Uterus (tissue), 4 donors: ENCODE measurements around the gene CLCF1. TPM values are rescaled to one million over a fixed set of nuclear protein-coding genes. Genes with fewer than 3 reads are reported as not detected.

Source experiments
- DNase-seq, 2 donors: peaks; one replicate each; pipeline ENCODE4 v3.0.0-alpha.2; 2019 to 2020
- H3K27ac ChIP-seq, 2 donors: fragments of 200-600 bp; sonication (generic); 1 replicate in 1 of 2; 2 replicates in 1 of 2; pipeline ENCODE4 v1.5.1; 2016 to 2018
- H3K27me3 ChIP-seq, 2 donors: fragments of 200-600 bp; sonication (generic); one replicate each; pipeline ENCODE4 v1.5.1; 2018 to 2019; ENCODE audit warnings: control low read depth in 1 of 2
- H3K36me3 ChIP-seq, 2 donors: fragments of 200-600 bp; sonication (generic); one replicate each; pipeline ENCODE4 v1.5.1; 2019; ENCODE audit warnings: control low read depth in 1 of 2
- H3K4me1 ChIP-seq, 2 donors: fragments of 200-600 bp; sonication (generic); one replicate each; pipeline ENCODE4 v1.5.1; 2018 to 2019; ENCODE audit warnings: control low read depth in 1 of 2
- H3K4me3 ChIP-seq, 2 donors: fragments of 200-600 bp; sonication (generic); 1 replicate in 1 of 2; 2 replicates in 1 of 2; pipeline ENCODE4 v1.5.1; 2018 to 2019; ENCODE audit warnings: mild to moderate bottlenecking in 1 of 2
- H3K9me3 ChIP-seq, 2 donors: fragments of 200-600 bp; sonication (generic); one replicate each; pipeline ENCODE4 v1.5.1; 2019; ENCODE audit warnings: control low read depth in 1 of 2
- CTCF ChIP-seq, 4 experiments: fragments of 200-600 bp in 2 of 4; fragments of 450-650 bp in 2 of 4; sonication (generic) in 2 of 4; IDR thresholded peaks; one replicate each; pipeline ENCODE4 v1.5.1; 2016 to 2019; ENCODE audit warnings: antibody characterized with exemption in 4 of 4, mild to moderate bottlenecking in 2 of 4, moderate library complexity in 1 of 4
- POLR2A ChIP-seq, 2 donors: fragments of 450-650 bp; IDR thresholded peaks; one replicate each; pipeline ENCODE4 v1.6.1; 2016; ENCODE audit warnings: antibody characterized with exemption in 2 of 2, mild to moderate bottlenecking in 1 of 2, moderate library complexity in 1 of 2
- intact Hi-C: fragments of 100-400 bp; cut with DNase I; formaldehyde crosslinking; loops from one replicate; pipeline ENCODE4 v1.15.1; 2023; ENCODE audit warnings: low total_unique reads
- total RNA-seq, 4 donors: library from RNA; depleted of rRNA in 3 of 4; stranded (reverse); fragments of >200 nt in 3 of 4; gene quantifications; one replicate each; pipeline versions ENCODE4 v1.1.0 to v1.2.4, GENCODE V29; 2014 to 2023
- donor health status: DM: yes; HTN: yes; CAD: no.

Gene CLCF1
- total RNA-seq, 4 donors from 2014 or later, result 0.77 to 19.3 (median 7.4) TPM

GRCh38 chr11:67397986-67398660, 24.7 kb upstream of the CLCF1 start:
- Histone ChIP-seq H3K27me3 (no peaks in the 10 kb centered on the region), H3K4me1 (peaks cover 0 to 7% of the 10 kb centered on the region in 2 donors)
- intact Hi-C loops, result loop anchor here (5.0 kb wide), 1 partner anchor 109 kb away; the partner anchor contains the start of genes CDK2AP2 and PITPNM1

GRCh38 chr11:67397536-67397935, 24.1 kb upstream of the CLCF1 start:
- Histone ChIP-seq H3K27ac (peak overlapping the region in 1 of 2 donors; percentile 4), H3K4me3 (no peak overlapping the region), H3K27me3 (no peaks in the 10 kb centered on the region), H3K36me3 (no peaks in the 10 kb centered on the region), H3K9me3 (no peaks in the 10 kb centered on the region), H3K4me1 (peaks cover 0 to 7% of the 10 kb centered on the region in 2 donors)
- no peak for TF ChIP-seq POLR2A (IDR thresholded peaks at IDR 0.05)
- TF ChIP-seq CTCF (IDR thresholded peaks at IDR 0.05), result no peak
- intact Hi-C loops, result loop anchor here (5.0 kb wide), 1 partner anchor 110 kb away; the partner anchor contains the start of genes CDK2AP2 and PITPNM1
- no peak for DNase-seq

More at GRCh38 chr11:67397986-67398660, 24.7 kb upstream of the CLCF1 start:
- no peak overlapping the region for H3K27ac ChIP-seq
- H3K9me3 ChIP-seq, result no peaks in the 10 kb centered on the region
- no peak for DNase-seq
- no peak overlapping the region for H3K4me3 ChIP-seq
- TF ChIP-seq POLR2A (IDR thresholded peaks at IDR 0.05) (no peak), CTCF (IDR thresholded peaks at IDR 0.05) (no peak)
- H3K36me3 ChIP-seq, result no peaks in the 10 kb centered on the region

- DNase-seq, result no peak
- Histone ChIP-seq H3K4me1 (peaks cover 0 to 7% of the 10 kb centered on the region in 2 donors), H3K36me3 (no peaks in the 10 kb centered on the region), H3K27ac (peak overlapping the region in 1 of 2 donors; percentile 4), H3K27me3 (no peaks in the 10 kb centered on the region), H3K9me3 (no peaks in the 10 kb centered on the region), H3K4me3 (no peak overlapping the region)
- no peak for TF ChIP-seq CTCF (IDR thresholded peaks at IDR 0.05)
- no peak for TF ChIP-seq POLR2A (IDR thresholded peaks at IDR 0.05)
- intact Hi-C loops, result loop anchor here (5.0 kb wide), 1 partner anchor 111 kb away; the partner anchor contains the start of genes CDK2AP2 and PITPNM1
These were observed 23.4 kb upstream of the CLCF1 start for GRCh38 chr11:67396587-67397389.

GRCh38 chr11:67396259-67396581, 22.8 kb upstream of the CLCF1 start:
- DNase-seq, result no peak
- no peaks in the 10 kb centered on the region for H3K36me3 ChIP-seq
- intact Hi-C loops, result loop anchor here (5.0 kb wide), 1 partner anchor 111 kb away; the partner anchor contains the start of genes CDK2AP2 and PITPNM1
- H3K9me3 ChIP-seq, result no peaks in the 10 kb centered on the region
- no peak overlapping the region for H3K27ac ChIP-seq
- H3K4me3 ChIP-seq, result no peak overlapping the region
- no peaks in the 10 kb centered on the region for H3K27me3 ChIP-seq
- H3K4me1 ChIP-seq, result peaks cover 0 to 7% of the 10 kb centered on the region in 2 donors
- TF ChIP-seq CTCF (IDR thresholded peaks at IDR 0.05) (no peak), POLR2A (IDR thresholded peaks at IDR 0.05) (no peak)
